Thyroid gland (tissue), 4 donors: ENCODE results near the gene ASH1L. TPM values are rescaled to one million over a fixed set of nuclear protein-coding genes. Genes with fewer than 3 reads are reported as not detected.
"Not testable (repeated sequence)": the region's sequence is repeated elsewhere in the genome, so short reads cannot be mapped to it uniquely, and the experiment has no call there.

Source experiments
- DNase-seq, 2 donors: peaks; one replicate each; pipeline ENCODE4 v3.0.0-alpha.2; 2019
- H3K27ac ChIP-seq, 3 donors: fragments of 200-600 bp; sonication (generic); 1 replicate in 2 of 3; 2 replicates in 1 of 3; pipeline ENCODE4 v1.5.1; 2016 to 2019; ENCODE audit warnings: mild to moderate bottlenecking in 1 of 3, moderate library complexity in 1 of 3
- H3K27me3 ChIP-seq: fragments of 200-600 bp; sonication (generic); one replicate; pipeline ENCODE4 v1.5.1; 2019
- H3K36me3 ChIP-seq, 2 donors: fragments of 200-600 bp; sonication (generic); one replicate each; pipeline ENCODE4 v1.5.1; 2016 to 2019
- H3K4me1 ChIP-seq, 2 donors: fragments of 200-600 bp; sonication (generic); one replicate each; pipeline ENCODE4 v1.5.1; 2017 to 2019
- H3K4me3 ChIP-seq, 3 donors: fragments of 200-600 bp; sonication (generic); replicated peaks in 1 of 3; 1 replicate in 2 of 3; 2 replicates in 1 of 3; pipeline ENCODE4 v1.5.1; 2016; ENCODE audit warnings: mild to moderate bottlenecking in 1 of 3
- H3K9me3 ChIP-seq: fragments of 200-600 bp; sonication (generic); one replicate; pipeline ENCODE4 v1.5.1; 2017
- POLR2A ChIP-seq, 2 donors: fragments of 450-650 bp; IDR thresholded peaks; one replicate each; pipeline ENCODE4 v1.6.1; 2017; ENCODE audit warnings: antibody characterized with exemption in 2 of 2, mild to moderate bottlenecking in 2 of 2, moderate library complexity in 1 of 2
- WGBS, 2 donors: methylation state at CpG; one replicate each; pipeline ENCODE4 v1.1.5; 2017; 5-methylcytosine and 5-hydroxymethylcytosine counted together
- intact Hi-C: fragments of 100-400 bp; cut with DNase I; formaldehyde crosslinking; loops from one replicate; pipeline ENCODE4 v1.15.1; 2023
- total RNA-seq, 4 donors: library from RNA; depleted of rRNA; stranded (reverse); fragments of >200 nt; gene quantifications; one replicate each; pipeline ENCODE4 v1.2.3, GENCODE V29; 2016
- TF ChIP-seq, protein P1 (sequence below), 6 experiments: fragments of 200-600 bp in 3 of 6; fragments of 450-650 bp in 3 of 6; sonication (generic) in 3 of 6; IDR thresholded peaks; one replicate each; pipeline ENCODE4 v1.5.1; 2016 to 2019; ENCODE audit warnings: antibody characterized with exemption in 6 of 6, mild to moderate bottlenecking in 2 of 6, inconsistent platforms in 1 of 6, moderate library complexity in 1 of 6

ASH1L gene
- total RNA-seq, 4 donors from 2014 or later = 68.1 to 120 (median 85.2) TPM

DNA sequence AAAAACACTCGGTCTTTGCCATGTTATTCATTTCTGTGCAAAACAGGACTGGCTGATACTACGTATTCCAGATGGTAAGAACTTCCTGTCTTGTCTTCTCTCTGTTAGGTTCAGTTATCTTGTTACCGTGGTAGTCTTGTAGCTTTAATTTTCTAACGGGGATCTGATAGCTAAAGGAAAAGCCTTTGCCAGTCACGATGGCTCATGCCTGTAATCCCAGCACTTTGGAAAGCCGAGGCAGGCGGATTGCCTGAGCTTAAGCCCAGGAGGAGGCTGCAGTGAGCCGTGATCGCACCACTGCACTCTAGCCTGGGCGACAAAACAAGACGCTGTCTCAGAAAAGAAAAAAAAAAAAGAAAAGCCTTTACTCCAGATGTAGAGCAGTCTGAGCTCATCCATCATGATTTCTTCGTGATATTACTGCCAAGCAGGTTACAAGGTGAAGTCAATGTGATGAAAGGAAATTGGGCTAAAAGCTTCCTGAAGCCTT is 36.3 kb upstream of the ASH1L start:
- Histone ChIP-seq H3K9me3 (no peaks in the 10 kb centered on the region), H3K27me3 (no peaks in the 10 kb centered on the region), H3K36me3 (no peaks in the 10 kb centered on the region), H3K4me1 (peaks cover 0 to 4% of the 10 kb centered on the region in 2 donors), H3K4me3 (no peak overlapping the region), H3K27ac (no peak overlapping the region)
- peak; percentile 34 to 45 for DNase-seq
- TF ChIP-seq POLR2A (IDR thresholded peaks at IDR 0.05) = no peak
- TF ChIP-seq, protein P1, sequence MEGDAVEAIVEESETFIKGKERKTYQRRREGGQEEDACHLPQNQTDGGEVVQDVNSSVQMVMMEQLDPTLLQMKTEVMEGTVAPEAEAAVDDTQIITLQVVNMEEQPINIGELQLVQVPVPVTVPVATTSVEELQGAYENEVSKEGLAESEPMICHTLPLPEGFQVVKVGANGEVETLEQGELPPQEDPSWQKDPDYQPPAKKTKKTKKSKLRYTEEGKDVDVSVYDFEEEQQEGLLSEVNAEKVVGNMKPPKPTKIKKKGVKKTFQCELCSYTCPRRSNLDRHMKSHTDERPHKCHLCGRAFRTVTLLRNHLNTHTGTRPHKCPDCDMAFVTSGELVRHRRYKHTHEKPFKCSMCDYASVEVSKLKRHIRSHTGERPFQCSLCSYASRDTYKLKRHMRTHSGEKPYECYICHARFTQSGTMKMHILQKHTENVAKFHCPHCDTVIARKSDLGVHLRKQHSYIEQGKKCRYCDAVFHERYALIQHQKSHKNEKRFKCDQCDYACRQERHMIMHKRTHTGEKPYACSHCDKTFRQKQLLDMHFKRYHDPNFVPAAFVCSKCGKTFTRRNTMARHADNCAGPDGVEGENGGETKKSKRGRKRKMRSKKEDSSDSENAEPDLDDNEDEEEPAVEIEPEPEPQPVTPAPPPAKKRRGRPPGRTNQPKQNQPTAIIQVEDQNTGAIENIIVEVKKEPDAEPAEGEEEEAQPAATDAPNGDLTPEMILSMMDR (IDR thresholded peaks at IDR 0.05) = no peak
- intact Hi-C loops = no loop called here
- 6 to 16% methylated on average over 12 of the region's 12 CpGs for WGBS, 2 donors

DNA sequence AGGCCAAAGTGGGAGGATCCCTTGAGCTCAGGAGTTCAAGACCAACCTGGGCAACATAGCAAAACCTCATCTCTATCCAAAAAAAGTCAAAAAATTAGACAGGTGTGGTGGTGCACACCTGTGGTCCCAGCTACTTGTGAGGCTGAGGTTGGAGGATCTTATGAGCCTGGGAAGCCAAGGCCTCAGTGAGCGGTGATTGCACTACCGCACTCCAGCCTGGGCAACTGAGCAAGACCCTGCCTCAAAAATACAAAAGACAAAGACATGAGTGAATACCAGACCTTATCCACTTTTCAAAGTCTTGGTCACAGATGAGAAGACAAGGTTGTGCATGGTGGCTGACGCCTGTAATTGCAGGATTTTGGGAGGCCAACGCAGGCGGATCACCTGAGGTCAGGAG is 34.3 kb upstream of the ASH1L start:
- no peak for DNase-seq
- Histone ChIP-seq H3K27ac (no peak overlapping the region), H3K4me1 (peaks cover 0 to 4% of the 10 kb centered on the region in 2 donors), H3K4me3 (no peak overlapping the region), H3K36me3 (no peaks in the 10 kb centered on the region), H3K9me3 (no peaks in the 10 kb centered on the region), H3K27me3 (no peaks in the 10 kb centered on the region)
- no peak for TF ChIP-seq POLR2A (IDR thresholded peaks at IDR 0.05)
- TF ChIP-seq, protein P1 (IDR thresholded peaks at IDR 0.05) = no peak
- intact Hi-C loops = no loop called here
- 94 to 98% methylated on average over 5 of the region's 5 CpGs for WGBS, 2 donors

DNA sequence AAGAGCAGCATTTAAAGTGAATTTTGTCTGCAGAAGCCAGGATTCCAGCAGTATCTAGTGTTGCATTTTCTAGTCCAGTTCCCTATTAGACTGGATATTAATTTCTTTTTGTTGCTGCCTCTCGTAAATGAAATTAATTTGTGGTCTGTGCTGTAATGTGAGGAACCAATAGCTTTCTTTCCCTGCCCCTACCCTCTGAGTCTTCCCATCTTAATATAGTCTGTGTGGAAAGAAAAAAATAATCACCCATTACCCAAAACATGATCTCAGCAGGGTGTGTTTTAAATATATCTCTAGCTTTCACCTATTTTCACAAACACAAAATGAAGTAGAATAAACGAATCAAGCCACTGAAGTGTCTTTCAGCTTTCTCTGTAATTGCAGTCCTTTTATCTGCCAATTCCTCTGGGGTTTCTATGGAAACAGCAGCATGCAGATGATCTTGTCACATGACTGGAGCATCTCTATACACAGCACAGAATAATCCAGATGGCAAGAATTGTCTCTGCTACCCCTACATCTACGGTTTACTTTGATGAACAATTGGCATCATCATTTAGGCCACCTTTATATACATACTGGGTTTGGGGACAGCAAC is 33.4 kb upstream of the ASH1L start:
- H3K9me3 ChIP-seq, H3K4me3 ChIP-seq, DNase-seq, H3K27me3 ChIP-seq, intact Hi-C loops, H3K36me3 ChIP-seq, H3K27ac ChIP-seq, H3K4me1 ChIP-seq: not testable (repeated sequence)
- 71 to 80% methylated on average over 3 of the region's 3 CpGs for WGBS, 2 donors

DNA sequence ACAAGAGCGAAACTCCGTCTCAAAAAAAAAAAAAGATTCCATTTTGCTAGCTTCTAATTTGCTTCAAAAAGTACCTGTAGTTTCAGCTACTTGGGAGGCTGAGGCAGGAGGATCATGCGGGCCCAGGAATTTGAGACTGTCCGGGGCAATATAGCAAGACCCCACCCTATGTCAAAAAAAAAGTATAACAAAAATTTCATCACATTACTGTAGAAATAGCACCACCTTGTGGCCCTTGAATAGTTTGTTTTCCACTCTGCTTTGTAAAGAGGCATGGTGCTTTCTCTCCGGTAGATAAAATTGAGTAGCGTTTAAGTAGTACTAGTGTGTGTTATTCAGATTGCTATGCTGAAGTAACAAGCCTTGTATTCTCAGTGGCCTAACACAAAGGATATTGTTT is 29.2 kb upstream of the ASH1L start:
- no peak for TF ChIP-seq POLR2A (IDR thresholded peaks at IDR 0.05)
- TF ChIP-seq, protein P1 (IDR thresholded peaks at IDR 0.05) = peak in 4 of 6 experiments; percentile 43 to 63 (median 56)
- intact Hi-C loops = loop anchor here (5.0 kb wide), 1 partner anchor 339 kb away; no protein-coding TSS in a partner anchor
- 37 to 38% methylated on average over 6 of the region's 6 CpGs for WGBS, 2 donors

DNA sequence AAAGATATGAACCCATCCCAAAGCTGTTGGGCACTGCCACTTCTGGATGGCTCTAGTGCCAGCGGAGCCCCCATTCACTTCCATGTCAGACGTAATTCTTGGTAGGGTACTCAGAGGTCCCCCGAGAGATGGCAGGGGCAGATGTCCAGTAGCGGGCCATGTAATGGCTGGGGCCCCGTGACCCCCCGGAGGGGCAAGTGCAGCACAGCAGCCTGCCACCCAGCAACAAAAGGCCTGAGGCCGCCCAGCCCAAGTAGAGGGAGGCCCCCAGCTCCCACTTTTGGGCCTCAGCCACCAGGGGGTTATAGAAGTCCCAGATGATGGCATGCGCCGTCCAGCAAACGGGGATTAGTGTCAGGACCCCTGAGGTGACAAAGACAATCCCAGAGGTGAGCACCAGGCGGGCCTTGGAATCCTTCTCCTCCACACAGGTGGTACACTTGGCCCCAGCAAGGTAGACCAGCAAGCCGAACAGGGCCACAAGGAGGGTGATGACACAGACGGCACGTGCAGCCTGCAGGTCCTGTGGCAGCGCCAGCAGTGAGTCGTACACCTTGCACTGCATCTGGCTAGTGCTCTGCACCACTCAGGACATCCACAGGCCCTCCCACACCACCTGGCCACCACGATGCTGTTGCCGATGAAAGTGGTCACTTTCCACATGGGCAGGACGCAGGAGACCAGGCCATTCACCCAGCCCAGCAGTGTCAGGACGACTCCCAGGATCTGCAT is 28.1 kb upstream of the ASH1L start:
- WGBS, 2 donors = 91 to 96% methylated on average over 7 to 16 of the region's 20 CpGs
- not testable (repeated sequence) for H3K4me1 ChIP-seq, H3K36me3 ChIP-seq, H3K27me3 ChIP-seq, H3K9me3 ChIP-seq, H3K27ac ChIP-seq, H3K4me3 ChIP-seq, DNase-seq
- intact Hi-C loops = loop anchor here (5.0 kb wide), 1 partner anchor 338 kb away; no protein-coding TSS in a partner anchor

More for the DNA sequence above, 29.2 kb upstream of the ASH1L start:
- Histone ChIP-seq H3K4me1 (no peaks in the 10 kb centered on the region), H3K27ac (no peak overlapping the region), H3K9me3 (no peaks in the 10 kb centered on the region), H3K4me3 (no peak overlapping the region), H3K36me3 (no peaks in the 10 kb centered on the region), H3K27me3 (no peaks in the 10 kb centered on the region)
- no peak for DNase-seq

DNA sequence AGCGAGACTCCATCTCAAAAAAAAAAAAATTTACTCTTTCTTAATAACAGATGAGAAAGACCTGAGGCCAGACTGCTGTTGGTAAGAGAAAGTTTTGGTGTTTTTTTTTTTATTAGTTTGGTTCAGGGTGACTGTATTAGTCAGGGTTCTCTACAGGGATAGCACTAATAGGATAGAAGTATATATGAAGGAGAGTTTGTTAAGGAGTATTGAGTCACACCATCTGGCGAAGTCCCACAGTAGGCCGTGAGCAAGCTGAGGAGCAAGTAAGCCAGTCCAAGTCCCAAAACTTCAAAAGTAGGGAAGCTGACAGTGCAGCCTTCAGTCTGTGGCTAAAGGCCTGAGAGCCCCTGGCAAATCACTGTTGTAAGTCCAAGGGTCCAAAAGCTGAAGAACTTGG is 26.7 kb upstream of the ASH1L start:
- H3K4me3 ChIP-seq, H3K9me3 ChIP-seq, H3K27me3 ChIP-seq, H3K27ac ChIP-seq, intact Hi-C loops, H3K36me3 ChIP-seq, DNase-seq, H3K4me1 ChIP-seq: not testable (repeated sequence)
- 83 to 98% methylated on average over 3 of the region's 3 CpGs for WGBS, 2 donors

DNA sequence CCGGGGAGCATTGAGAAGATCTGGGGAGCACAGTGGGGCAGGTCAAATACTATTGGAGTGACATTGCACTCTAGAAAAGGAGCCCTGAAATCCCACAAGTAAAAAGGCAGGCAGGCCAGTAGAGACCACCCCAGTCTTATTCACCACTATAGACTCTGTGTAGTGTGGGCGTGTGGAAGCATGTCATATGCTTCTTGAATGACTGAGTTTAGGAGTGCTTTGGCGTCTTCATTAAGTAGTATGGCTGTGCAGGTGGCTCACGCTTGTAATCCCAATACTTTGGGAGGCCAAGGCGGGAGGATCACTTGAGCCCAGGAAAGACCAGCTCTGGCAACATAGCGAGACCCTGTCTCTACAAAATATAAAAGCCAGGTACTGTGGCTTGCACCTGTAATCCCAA is 21.2 kb upstream of the ASH1L start:
- H3K4me3 ChIP-seq, intact Hi-C loops, H3K27me3 ChIP-seq, DNase-seq, H3K4me1 ChIP-seq, H3K9me3 ChIP-seq, H3K27ac ChIP-seq, H3K36me3 ChIP-seq: not testable (repeated sequence)
- 83 to 84% methylated on average over 6 of the region's 6 CpGs for WGBS, 2 donors

DNA sequence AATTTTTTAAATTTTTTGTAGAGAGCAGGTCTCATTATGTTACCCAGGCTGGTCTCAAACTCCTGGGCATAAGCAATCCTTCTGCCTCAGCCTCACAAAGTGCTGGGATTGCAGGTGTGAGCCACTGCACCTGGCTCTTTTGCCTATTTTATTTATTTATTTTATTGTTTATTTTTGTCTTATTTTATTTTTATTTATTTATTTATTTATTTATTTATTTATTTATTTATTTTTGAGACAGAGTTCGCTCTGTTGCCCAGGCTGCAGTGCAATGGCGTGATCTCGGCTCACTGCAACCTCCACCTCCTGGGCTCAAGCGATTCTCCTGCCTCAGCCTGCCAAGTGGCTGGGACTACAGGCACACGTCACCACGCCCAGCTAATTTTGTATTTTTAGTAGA is 13.0 kb upstream of the ASH1L start:
- H3K4me1 ChIP-seq, DNase-seq, H3K36me3 ChIP-seq, H3K27me3 ChIP-seq, intact Hi-C loops, H3K4me3 ChIP-seq, H3K27ac ChIP-seq, H3K9me3 ChIP-seq: not testable (repeated sequence)
- WGBS, 2 donors = 98 to 99% methylated on average over 6 of the region's 6 CpGs
